T1000 (cell line): ENCODE results near the gene UBE2E2.

ENCODE experiments used
- DNase-seq: peaks from one replicate; lab custom pipeline; 2025; ENCODE audit warnings: mixed read lengths; lab: John Stamatoyannopoulos, UW

Gene UBE2E2

GRCh38 chr3:23440416-23441294 is 237.5 kb downstream of the UBE2E2 start:
- DNase-seq = no peak

GRCh38 chr3:23442598-23443383 is 239.7 kb downstream of the UBE2E2 start:
- no peak for DNase-seq

- no peak for DNase-seq
Measured at GRCh38 chr3:23444386-23444785, 241.3 kb downstream of the UBE2E2 start.

- no peak for DNase-seq
Measured at GRCh38 chr3:23446301-23446700, 243.2 kb downstream of the UBE2E2 start.

DNA sequence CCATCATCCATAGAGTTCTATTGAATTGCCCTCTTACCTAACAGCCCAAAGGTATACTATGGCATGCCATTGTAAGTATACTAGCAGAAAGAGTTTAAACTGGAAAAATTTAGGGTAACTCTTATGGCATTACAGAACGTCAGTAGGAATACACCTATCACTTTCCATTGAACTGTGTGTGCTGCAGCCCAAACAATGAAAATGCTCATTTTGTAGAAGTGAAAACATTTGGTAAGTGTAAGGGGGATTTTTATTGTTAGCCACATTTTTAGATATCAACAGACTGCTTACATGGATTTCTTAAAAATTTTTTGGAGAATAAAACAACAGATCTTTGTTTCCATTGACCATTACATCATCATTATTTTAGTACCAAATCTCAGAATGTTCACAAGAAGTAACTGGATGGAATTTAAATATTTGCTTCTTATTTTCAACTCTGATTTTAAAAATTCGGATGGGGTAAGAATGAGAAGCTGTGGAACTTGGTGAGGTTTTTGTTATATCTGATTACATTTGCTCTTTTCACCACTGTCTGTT is 245.9 kb downstream of the UBE2E2 start:
- no peak for DNase-seq

GRCh38 chr3:23450051-23450450 is 246.9 kb downstream of the UBE2E2 start:
- no peak for DNase-seq

DNA sequence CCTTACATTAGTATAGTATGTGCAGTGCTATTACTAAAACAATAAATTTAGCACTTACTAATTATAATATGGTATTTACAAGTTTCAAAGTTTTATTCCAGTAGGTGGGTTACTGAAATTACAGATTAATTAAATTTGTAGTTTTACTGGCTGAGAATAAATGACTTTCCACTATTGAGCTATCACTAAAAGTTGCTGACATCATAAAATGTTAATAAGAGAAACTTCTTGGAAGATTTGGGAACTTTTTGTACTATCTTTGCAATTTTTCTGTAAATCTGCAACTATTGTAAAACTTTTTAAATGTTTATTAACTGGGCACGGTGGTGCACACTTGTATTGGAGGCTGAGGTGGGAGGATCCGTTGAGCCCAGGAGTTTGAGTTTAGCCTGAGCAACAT is 247.7 kb downstream of the UBE2E2 start:
- no peak for DNase-seq

GRCh38 chr3:23452408-23452807 is 249.3 kb downstream of the UBE2E2 start:
- DNase-seq = no peak

GRCh38 chr3:23455084-23455483 is 252.0 kb downstream of the UBE2E2 start:
- DNase-seq = no peak

- no peak for DNase-seq
Measured at GRCh38 chr3:23455775-23456174, 252.6 kb downstream of the UBE2E2 start.

DNA sequence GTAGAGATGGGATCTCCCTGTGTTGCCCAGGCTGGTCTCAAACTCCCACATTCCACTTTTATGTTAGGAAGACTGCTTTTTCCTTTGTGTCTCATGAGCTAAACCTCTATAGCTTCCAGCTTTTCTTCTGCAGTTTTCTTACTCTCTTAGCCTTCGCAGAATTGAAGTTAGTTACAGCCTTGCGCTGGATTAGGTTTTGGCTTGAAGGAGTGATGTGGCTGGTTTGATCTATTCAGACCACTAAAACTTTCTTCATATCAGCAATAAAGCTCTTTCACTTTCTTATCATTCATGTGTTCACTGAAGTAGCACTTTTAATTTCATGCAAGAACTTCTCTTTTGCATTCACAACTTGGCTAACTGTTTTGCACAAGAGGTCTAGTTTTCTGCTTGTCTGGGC is 254.6 kb downstream of the UBE2E2 start:
- no peak for DNase-seq

DNA sequence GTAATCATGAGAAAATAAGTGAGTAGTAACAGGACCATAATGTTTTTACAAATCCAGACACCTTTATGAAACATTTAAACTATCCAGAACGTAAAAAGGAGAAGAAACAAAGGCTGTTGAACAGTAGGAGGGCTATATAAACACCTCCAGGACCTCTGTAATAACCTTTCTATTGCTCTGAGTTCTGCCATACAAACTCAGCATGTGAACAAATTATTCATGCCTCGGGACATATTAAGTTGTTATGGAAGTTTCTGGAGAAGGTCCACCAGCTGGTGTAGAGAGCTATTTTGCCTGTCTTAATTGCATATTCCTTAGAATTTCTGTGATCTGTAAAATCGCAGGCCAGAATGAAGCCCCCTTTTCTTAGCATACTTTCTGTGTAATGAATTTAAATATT is 256.3 kb downstream of the UBE2E2 start:
- DNase-seq = no peak

- no peak for DNase-seq
Measured at GRCh38 chr3:23459889-23460546, 256.9 kb downstream of the UBE2E2 start.

DNA sequence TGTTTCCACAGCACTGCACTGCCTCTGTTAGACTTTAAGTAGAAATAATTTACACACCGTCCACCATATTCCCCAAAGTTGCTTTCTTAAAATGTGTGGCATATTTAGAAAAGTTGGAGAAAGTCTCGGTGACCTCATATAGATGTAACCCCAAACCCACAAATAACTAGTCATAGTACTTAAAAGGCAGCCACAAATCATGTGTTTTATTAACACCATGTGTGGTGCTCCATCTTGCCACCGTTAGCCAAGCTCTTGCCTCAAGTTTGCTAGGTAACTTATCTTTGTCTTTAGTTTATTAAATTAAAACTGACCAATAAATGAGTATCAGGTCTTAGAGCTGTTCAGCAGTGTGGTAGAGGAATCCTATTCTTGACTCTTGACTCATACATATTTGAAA is 257.9 kb downstream of the UBE2E2 start:
- no peak for DNase-seq

- no peak for DNase-seq
Measured at GRCh38 chr3:23463791-23464190, 260.7 kb downstream of the UBE2E2 start.

DNA sequence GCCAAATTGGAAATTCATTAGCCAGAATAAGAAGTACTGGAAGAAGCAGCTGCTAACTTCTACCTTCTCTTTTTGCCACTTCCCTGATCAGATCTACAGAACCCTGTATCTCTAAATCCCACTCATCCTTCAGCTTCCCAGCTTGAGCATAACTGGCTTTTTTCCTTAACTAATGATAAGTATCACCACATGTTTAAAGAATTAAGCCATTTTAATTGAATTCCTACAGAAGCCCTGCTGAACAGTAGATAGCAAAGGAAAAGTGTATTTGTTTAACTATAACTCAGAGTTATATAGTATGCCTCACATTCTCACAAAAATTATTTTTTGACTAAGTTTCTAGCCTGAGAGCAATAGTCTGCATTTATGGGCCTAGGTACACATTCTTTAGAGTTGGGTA is 262.4 kb downstream of the UBE2E2 start:
- DNase-seq = no peak

DNA sequence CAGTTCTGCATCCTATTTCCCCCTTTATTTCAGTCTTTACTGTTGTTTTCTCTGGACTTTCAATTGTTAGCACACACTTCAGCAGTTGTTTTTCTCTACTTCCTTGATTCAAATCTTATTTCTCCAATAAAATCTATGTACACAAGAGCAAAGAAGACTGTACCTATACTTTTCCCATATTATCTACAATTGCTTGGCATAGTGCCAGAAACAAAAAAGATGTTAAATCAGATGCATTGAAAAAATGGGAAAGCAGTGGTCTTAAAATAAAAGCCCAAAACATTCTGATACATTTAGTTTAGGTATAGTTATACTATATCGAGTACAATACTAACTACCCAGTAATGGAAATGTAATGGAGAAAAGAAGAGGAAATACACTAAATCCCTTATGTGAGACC is 265.1 kb downstream of the UBE2E2 start:
- no peak for DNase-seq

DNA sequence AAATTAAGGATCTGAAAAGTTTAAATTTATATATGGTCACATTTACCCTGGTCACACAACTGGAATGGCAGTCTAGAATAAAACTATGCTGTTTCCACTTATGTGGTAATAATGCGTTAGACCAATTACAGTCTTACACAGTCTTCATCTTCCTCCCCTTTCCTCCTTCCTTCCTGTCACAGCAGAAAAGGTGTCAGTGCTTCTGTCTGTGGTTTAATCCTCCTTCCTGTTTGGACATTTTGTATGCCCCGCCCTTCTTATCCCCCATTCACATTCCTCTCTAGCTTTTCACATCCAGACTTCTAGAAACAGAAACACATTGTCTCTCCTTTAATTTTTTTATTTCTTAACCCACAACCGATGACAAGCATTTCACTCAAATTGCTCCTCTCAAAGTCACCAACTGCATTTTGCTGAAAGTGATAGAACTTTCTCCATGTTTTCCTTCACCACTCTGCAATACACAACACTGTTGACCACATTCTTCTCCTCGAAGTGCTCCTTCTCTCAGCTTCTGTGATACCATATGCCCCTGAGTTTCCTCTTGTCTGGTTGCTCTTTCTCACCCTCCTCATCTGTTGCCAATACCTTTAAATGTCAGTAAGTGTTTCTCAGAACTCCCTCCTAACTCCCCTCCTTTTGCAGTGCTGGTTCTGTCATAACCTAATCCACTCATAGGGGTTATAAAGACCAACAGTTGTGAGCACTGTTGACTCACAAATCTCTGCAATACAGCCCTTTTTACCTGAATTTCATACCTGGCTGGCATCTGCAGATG is 271.6 kb downstream of the UBE2E2 start:
- no peak for DNase-seq

- no peak for DNase-seq
Measured at GRCh38 chr3:23475446-23475845, 272.3 kb downstream of the UBE2E2 start.

DNA sequence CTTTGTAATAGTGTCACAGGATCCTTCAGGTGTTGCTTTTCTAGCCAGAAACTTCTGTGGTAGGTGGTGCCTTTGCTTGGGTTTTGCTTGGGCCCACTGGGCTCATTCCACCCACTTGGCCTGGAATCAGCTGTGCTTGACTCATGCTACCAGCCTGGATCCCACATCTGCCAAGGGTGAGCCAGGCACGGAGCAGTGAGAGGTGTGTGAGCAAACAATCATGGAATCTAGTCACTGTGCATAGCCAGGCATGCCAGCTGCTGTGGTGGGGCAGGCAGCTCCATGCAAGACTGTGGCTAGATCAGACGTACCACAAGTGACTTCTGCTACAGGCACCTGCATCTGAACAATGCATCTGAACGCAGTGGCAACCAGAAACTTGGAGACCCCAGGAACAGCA is 275.9 kb downstream of the UBE2E2 start:
- no peak for DNase-seq

- no peak for DNase-seq
Measured at GRCh38 chr3:23479615-23480328, 276.6 kb downstream of the UBE2E2 start.
